ENCODE results near the gene KRTAP4-3.
"Not testable (repeated sequence)": the region's sequence is repeated elsewhere in the genome, so short reads cannot be mapped to it uniquely, and the experiment has no call there.

KRTAP4-3 gene

DNA sequence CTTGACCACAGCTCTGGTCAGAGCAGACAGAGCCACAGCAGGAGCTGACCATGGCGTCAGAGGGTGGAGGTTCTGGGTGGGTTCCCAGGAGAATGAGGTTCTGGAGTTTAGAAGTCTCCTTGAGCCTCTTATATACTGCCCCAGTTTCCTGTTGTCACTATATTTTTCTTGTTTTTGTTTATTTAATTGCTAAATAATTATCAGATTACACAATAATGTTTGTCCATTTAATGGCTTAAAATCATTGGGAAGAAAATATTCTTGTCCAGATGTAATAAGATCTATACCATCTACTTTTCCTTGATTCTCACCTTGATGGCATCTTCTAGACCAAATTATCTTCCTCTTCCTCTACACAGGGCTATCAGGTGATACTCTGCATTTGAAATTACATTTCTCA lies at the start of gene KRTAP4-3:
KRTAP4-3 (minus strand) TSS at position 101 of the 400 bp plus-strand sequence; CDS start at position 52, 49 bp downstream.
- DNase-seq (ENCODE audit: low read depth in 3 of 3), result no peak

DNA sequence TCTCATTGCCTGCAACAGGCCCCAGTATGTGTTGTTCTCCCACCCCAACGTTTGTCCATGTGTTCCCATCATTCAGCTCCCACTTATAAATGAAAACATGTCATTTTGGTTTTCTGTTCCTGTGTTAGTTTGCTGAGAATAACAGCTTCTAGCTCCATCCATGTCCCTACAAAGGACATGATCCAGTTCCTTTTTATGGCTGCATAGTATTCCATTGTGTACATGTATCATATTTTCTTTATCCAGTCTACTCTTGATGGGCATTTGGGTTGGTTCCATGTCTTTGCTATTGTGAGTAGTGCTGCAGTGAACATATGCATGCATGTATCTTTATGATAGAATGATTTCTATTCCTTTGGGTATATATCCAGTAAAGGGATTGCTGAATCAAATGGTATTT lies 47.7 kb upstream of the KRTAP4-3 start:
- no peak for DNase-seq (ENCODE audit: low read depth in 3 of 3)

DNA sequence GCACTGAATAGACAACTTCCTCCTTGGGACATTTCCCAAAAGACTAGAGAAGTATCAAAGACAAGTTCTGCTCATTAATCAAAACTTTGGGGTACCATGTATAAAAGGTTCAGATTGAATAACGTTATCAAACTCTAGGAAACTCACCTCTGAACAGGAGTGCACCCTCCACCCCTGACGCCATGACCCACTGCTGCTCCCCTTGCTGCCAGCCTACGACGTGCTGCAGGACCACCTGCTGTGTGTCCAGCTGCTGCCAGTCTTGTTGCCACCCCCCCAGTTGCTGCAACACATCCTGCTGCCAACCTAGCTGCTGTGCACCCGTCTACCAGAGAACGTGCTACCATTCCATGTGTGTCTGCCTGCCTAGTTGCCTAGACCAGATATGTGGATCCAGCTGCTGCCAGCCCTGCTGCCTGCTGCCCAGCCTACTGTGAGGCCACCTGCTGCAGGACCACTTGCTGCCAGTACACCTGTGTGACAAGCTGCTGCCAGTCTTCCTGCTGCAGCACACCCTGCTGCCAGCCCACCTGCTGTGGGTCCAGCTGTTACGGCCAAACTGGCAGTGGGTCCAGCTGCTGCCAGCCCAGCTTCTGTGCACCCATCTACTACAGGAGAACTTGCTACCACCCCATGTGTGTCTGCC lies 44.6 kb upstream of the KRTAP4-3 start:
- no peak for DNase-seq (ENCODE audit: low read depth in 3 of 3)

DNA sequence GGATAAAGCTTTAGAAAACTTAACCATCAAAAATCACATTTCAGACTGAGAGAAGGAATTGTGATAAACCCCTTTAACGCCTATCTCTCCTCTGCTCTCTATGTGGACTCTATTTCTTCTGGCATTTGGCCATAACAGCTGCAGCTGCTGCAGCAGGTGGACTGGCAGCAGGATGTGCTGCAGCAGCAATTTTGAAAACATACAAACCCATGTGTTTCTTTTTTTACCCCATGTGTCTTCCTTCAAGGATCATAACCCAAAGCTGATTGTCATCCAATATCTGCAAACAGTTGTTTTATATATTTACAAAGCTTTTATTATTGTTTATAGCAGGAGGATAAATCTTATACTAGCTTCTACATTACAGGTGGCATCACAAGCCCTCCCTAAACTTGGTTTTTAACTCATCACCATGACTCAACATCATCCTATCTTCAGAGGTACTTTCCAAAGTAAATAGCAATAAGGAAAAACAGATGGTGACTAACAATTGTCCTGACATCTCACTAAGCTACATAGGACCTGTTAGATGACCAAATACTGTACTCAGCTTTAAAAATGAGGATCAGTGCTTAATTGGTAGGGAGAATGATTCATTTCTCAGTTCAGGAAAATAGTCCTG lies 43.9 kb upstream of the KRTAP4-3 start:
- no peak for DNase-seq (ENCODE audit: low read depth in 3 of 3)

DNA sequence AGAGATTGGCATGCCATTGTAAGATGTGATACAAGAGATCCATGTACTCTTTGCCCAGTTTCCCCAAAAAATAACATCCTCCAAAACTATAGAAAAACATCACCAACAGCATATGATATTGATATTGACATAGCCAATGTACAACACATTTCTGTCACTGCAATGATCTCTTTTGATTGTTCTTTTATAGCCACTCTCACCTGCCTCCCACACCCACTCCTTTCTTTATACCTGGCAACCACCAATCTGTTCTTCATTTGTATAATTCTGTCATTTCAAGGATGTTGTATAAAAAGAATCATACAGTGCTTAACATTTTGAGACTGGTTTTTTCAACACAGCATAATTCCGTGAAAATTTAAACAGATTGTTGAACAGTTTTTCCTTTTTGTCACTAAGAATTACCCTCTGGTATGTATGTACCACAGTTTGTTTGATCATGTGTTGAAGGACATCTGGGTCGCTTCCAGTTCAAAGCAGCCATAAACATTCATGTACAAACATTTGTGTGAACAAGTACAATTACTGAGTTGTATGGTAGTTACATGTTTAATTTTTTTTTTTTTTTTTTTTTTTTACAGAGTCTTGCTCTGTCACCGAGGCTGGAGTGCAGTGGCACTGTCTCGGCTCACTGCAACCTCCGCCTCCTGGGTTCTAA lies 31.5 kb upstream of the KRTAP4-3 start:
- no peak for DNase-seq (ENCODE audit: low read depth in 3 of 3)

DNA sequence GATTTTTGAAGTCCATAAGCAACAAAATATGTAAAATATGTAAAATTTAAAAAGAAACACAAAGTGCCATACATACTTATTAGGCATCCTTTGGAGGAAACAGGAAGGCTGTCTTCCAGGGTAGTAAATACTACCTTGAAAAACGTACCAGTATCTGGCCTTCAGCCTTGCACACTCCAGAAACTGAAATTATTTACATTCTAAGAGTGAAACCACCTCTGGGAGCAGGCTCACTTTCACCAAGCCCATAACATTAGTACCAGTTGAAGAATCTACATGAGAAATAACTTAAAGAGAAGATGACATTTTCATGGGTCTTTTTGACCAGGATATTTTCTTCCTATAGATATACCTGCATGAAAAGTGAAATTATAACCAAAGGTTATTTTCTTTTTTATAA lies 28.0 kb upstream of the KRTAP4-3 start:
- no peak for DNase-seq (ENCODE audit: low read depth in 3 of 3)

DNA sequence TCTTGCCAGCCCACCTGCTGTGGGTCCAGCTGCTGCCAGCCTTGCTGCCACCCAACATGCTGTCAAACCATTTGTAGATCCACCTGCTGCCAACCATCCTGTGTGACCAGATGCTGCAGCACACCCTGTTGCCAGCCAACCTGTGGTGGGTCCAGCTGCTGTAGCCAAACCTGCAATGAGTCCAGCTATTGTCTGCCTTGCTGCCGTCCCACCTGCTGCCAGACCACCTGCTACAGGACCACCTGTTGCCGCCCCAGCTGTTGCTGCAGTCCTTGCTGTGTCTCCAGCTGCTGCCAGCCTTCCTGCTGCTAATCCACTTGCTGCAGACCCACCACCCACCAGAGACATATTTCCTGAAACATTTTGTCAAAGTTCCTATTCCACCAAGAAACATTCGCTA lies 22.3 kb upstream of the KRTAP4-3 start:
- DNase-seq (ENCODE audit: low read depth in 3 of 3), result no peak

DNA sequence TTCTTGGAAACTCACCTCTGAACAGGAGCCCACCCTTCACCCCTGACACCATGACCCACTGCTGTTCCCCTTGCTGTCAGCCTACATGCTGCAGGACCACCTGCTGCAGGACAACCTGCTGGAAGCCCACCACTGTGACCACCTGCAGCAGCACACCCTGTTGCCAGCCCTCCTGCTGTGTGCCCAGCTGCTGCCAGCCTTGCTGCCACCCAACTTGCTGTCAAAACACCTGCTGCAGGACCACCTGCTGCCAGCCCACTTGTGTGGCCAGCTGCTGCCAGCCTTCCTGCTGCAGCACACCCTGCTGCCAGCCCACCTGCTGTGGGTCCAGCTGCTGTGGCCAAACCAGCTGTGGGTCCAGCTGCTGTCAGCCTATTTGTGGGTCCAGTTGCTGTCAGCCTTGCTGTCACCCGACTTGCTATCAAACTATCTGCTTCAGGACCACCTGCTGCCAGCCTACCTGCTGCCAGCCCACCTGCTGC lies 21.9 kb upstream of the KRTAP4-3 start, which contains the start of gene KRTAP9-1:
KRTAP9-1 (plus strand) TSS at position 51 of the 482 bp plus-strand sequence; CDS start at position 51, 0 bp downstream.
- not testable (repeated sequence) for DNase-seq (ENCODE audit: low read depth in 3 of 3)

DNA sequence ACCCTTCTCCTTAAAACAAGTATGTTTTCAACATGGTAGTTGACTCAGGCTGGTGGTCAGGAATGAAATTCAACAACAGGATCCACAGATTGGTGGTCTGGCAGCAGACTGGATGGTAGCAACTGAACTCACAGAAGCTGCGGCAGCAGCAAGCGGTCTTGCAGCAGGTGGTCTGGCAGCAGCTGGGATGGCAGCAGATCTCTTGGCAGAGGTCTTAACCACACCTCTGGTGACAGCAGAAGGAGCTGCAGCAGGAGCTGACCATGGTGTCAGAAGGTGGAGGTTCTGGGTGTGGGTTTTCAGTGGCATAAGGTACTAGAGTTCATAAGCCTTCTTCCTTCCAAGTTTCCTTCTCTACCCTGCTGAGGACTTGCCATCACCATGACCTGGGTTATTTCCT lies 18.9 kb upstream of the KRTAP4-3 start:
- no peak for DNase-seq (ENCODE audit: low read depth in 3 of 3)

DNA sequence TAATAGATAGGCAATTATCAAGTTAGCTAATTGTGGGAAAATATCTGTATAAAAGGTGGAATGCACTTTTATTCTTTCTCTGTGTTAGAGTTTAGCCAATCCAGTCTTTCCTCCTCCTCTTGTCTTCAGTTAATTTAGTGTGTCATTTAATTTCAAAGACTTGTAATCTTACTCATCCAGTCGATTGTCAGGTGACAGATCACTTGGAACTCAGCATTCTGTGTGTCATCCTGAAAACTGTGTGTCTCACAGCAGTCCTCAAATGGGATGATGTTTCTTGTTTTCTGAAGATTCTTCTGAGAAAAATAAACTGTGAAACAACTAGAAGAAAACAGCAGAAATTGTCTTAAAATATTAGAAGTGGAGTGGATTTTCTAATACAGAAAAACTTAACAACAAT lies 17.0 kb upstream of the KRTAP4-3 start:
- no peak for DNase-seq (ENCODE audit: low read depth in 3 of 3)

DNA sequence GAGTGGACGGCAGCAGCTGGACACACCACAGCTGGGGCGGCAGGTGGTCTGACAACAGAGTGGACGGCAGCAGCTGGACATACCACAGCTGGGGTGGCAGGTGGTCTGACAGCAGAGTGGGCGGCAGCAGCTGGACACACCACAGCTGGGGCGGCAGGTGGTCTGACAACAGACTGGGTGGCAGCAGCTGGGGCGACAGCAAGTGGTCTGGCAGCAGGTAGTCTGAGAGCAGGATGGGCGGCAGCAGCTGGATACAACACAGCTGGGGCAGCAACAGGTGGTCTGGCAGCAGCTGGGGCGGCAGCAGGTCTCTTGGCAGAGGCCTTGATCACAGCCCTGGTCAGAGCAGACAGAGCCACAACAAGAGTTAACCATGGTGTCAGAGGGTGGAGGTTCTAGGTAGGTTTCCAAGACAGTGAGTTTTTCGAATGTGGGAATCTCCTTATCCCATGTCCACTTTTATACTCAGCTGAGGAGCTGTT lies 16.5 kb upstream of the KRTAP4-3 start, which contains the start of gene KRTAP4-1:
KRTAP4-1 (minus strand) TSS at position 432 of the 482 bp plus-strand sequence; CDS start at position 375, 57 bp downstream.
- no peak for DNase-seq (ENCODE audit: low read depth in 3 of 3)

DNA sequence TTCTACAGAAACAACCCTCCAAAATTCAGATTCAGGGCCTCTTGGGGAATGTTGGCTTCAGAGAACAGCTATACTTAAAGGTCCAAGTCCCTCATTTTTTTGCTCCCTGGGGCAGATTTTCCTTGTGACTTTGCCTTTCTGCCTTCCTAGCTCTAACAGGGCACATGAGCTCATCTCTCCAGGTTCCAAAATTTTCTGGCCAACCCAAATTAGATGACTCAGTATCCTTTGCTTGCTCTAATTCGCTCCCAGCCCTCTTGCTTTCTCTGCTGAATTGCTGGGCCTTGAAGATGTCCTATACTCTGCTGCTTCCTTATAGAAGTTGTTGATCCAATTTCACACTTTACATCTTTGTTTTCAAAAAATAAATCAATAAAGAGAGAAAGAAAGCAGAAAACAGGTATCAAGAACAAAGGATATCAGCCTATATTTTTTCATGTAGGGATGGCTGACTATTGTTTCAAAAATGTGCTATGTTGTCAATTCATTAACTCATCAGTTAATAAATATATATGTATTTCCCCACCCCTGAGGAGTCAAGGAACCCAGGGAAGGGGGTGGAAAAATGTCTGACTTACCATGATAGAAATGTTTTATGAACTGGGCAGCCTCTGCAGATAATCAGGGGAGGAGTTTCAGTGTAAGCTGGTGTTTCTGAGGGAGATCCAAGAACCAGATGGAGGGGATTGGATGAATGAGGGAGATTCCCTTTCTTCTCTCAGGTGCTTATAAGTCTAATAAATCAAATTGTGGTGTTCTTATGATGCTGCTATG lies 11.0 kb upstream of the KRTAP4-3 start:
- DNase-seq (ENCODE audit: low read depth in 3 of 3), result no peak

DNA sequence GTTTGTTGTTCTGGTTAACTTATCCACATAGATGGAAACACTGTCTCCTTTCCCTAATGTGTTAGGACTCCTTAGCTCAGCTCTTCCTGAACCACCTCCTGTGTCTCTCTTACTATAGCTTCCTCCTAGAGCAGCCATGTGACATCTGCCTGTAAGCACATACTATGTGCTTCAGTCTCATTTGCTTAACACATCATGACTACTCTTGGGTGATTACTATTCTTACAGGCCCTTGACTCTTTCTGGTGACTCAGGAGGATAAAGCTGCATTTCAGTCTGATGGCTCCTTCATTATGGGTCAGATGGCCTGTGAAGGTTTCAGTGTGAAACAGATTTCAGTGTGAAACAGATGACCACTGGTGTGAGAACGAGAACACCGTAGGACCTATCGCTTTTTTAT lies 10.3 kb upstream of the KRTAP4-3 start:
- DNase-seq (ENCODE audit: low read depth in 3 of 3), result no peak

DNA sequence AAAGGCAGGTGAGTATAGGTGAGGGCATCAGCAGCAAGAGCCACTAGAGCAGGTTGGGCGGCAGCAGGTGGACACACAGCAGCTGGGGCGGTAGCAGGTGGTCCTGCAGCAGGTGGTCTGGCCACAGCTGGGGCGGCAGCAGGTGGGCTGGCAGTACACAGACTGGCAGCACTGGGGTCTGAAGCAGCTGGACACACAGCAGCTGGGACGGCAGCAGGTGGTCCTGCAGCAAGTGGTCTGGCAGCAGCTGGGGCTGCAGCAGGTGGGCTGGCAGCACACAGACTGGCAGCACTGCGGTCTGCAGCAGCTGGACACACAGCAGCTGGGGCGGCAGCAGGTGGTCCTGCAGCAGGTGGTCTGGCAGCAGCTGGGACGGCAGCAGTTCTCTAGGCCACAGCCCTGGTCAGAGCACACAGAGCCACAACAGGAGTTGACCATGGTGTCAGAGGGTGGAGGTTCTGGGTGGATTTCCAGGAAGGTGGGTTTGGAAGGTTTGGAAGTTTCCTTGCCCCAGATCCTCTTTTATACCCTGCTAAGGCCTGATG lies 9.8 kb upstream of the KRTAP4-3 start, which contains the start of gene KRTAP4-2:
KRTAP4-2 (minus strand) TSS at position 495 of the 545 bp plus-strand sequence; CDS start at position 438, 57 bp downstream.
- no peak for DNase-seq (ENCODE audit: low read depth in 3 of 3)

DNA sequence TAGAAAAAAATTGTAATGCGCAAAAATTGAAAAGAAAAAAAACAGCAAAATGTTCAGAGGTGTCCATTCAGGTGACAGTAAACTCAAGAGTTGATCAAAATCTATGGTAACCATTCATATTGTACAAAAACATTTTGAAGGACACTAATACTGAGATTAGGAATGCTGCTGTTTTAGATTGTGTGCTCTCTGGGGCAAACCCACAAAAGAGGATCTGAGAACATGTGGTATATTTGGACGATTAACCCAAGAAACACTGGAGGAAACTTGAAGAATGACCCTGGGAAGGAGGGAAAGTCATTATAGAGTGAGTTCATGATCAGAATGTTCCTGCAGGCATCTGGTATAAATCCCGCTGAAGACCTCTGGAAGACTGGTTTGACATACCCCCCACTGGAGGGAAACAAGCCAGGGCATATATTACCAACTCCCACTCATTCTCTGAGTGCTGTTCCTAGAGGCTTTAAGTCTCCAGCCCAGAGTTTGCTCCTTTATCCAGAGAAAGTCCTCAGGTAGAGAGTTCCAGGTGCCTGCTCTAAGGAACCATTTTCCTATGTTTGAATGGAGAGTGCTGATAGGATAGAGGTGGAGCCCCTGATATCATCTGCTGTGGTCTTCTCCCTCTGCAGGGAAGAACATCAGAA lies 8.8 kb upstream of the KRTAP4-3 start:
- DNase-seq (ENCODE audit: low read depth in 3 of 3), result no peak

DNA sequence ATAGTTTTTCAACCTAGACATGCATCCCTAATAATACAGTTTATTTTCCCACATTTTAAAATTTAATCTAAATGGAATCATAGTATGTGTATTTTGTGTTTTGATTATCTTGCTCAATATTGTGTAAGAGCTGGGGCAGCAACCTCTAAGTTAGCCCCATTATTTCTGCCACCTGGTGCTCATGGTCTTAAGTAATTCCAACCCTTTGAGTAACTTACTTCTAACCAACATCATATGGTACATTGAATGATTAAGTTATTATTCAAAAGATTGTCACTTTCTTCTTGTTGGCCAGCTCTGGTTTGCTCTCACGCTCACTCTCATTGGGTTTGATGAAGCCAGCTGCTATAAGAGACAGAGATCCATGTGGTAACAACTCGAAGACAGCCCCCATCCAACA lies 3.9 kb upstream of the KRTAP4-3 start:
- no peak for DNase-seq (ENCODE audit: low read depth in 3 of 3)

DNA sequence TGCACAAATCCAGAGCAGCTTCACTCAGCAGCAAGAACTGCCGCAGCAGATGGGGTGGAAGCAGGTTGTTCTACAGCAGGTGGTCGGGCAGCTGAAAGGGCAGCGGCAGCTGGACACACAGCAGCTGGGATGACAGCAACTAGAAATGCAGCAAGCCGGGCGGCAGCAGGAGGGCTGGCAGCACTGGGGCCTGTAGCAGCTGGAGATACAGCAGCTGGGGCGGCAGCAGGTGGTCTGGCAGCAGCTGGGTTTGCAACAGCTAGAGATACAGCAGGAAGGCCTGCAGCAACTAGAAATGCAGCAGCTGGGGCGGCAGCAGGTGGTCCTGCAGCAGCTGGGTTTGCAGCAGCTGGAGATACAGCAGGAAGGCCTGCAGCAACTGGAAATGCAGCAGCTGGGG lies 460 bp downstream of the KRTAP4-3 start:
- no peak for DNase-seq (ENCODE audit: low read depth in 3 of 3)

DNA sequence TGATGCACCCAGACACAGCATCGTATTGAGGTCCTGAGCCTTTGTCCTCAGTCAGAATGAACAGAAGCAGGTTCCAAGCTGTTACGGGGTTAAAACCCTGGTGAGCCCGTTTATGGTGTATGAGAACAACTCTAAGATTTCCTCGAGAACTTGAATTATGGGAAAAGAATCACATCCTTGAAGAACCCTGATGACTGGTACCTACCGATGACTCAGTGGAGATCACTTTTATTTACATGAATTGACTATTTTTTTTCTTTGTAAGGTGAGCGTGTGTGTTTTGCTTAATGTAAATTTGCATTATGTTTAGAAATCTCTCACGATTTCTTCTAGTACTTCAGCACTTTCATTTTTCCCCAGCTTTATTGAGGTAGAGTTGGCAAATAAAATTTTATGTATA lies 4.2 kb downstream of the KRTAP4-3 start:
- DNase-seq (ENCODE audit: low read depth in 3 of 3), result no peak

DNA sequence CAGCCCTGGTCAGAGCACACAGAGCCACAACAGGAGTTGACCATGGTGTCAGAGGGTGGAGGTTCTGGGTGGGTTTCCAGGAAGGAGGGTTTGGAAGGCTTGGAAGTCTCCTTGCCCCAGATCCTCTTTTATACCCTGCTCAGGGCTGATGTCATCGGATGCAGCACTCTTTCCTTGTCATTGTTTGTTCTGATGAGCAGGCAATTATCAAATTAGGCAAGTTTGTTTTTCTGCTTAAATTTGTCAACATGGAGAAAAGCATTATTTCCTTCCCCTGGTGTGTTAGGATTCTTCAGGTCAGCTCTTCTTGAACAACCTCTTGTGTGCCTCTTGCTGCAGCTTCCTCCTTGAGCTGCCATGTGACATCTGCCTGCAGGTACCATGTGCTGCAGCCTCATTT lies 7.4 kb downstream of the KRTAP4-3 start, which contains the start of gene KRTAP4-4:
KRTAP4-4 (minus strand) TSS at position 101 of the 400 bp plus-strand sequence; CDS start at position 44, 57 bp downstream.
- no peak for DNase-seq (ENCODE audit: low read depth in 3 of 3)

DNA sequence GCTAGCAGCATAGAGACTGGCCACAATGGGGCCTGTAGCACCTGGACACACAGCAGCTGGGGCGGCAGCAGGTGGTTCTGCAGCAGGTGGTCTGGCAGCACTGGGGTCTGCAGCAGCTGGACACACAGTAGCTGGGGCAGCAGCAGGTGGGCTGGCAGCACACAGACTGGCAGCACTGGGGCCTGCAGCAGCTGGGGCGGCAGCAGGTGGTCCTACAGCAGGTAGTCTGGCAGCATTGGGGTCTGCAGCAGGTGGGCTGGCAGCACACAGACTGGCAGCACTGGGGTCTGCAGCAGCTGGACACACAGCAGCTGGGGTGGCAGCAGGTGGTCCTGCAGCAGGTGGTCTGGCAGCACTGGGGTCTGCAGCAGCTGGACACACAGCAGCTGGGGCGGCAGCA lies 7.8 kb downstream of the KRTAP4-3 start:
- not testable (repeated sequence) for DNase-seq (ENCODE audit: low read depth in 3 of 3)

DNA sequence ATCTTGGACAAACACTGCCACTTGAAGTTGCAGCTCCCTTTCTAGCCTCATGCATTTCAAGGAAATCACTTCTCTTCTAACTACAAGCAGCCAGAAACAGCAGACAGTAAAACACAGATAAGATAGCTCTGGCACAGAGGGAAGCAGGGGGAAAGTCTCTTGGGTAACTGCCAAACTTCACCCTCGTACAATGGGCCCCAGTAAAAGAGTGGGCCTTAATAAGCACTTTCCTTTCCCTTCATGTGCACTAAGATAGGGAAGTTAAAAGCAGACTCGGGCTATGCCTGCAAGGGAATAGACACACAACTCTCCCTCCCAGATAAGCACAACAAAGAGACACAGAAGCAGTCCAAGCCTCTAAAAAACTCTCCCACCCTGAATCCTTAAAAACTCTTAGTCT lies 14.2 kb downstream of the KRTAP4-3 start:
- DNase-seq (ENCODE audit: low read depth in 3 of 3), result no peak
